Endothelial cell (in vitro differentiated cells): ENCODE measurements around the gene GAL3ST3. TPM values are rescaled to one million over a fixed set of nuclear protein-coding genes. Genes with fewer than 3 reads are reported as not detected.

ENCODE experiments used
- DNase-seq: peaks from one replicate; pipeline ENCODE4 v3.0.0; 2021; ENCODE audit warnings: low spot score
- H3K27ac Mint-ChIP-seq: one replicate; pipeline ENCODE4 v1.8.0; 2021; ENCODE audit warnings: mixed read lengths, inconsistent platforms; ENCODE audit not compliant: unreplicated experiment
- H3K27me3 Mint-ChIP-seq: one replicate; pipeline ENCODE4 v1.8.0; 2021; ENCODE audit warnings: mild to moderate bottlenecking, moderate library complexity, mixed read lengths, inconsistent platforms; ENCODE audit not compliant: unreplicated experiment
- H3K36me3 Mint-ChIP-seq: one replicate; pipeline ENCODE4 v1.8.0; 2021; ENCODE audit warnings: mild to moderate bottlenecking, low read depth, mixed read lengths, inconsistent platforms; ENCODE audit not compliant: unreplicated experiment
- H3K4me1 Mint-ChIP-seq: one replicate; pipeline ENCODE4 v1.8.0; 2021; ENCODE audit warnings: mild to moderate bottlenecking, mixed read lengths, inconsistent platforms; ENCODE audit not compliant: unreplicated experiment
- H3K4me3 Mint-ChIP-seq: one replicate; pipeline ENCODE4 v1.8.0; 2021; ENCODE audit warnings: mild to moderate bottlenecking, mixed read lengths, inconsistent platforms; ENCODE audit not compliant: unreplicated experiment
- H3K9me3 Mint-ChIP-seq: one replicate; pipeline ENCODE4 v1.8.0; 2021; ENCODE audit warnings: mixed read lengths, inconsistent platforms; ENCODE audit not compliant: unreplicated experiment
- total RNA-seq: library from RNA; stranded (reverse); fragmentation: NEBNext Ultra II Directional; extraction: Animal tissue kit (Norgen Biotek cat#: 25700); gene quantifications from one replicate; pipeline ENCODE4 v1.2.1, GENCODE V29; 2021; ENCODE audit not compliant: unreplicated experiment
- TF ChIP-seq, protein P1 (sequence below): fragments of 200-600 bp; sonication (generic); IDR thresholded peaks from one replicate; pipeline ENCODE4 v1.5.0; 2021; ENCODE audit warnings: antibody characterized with exemption; ENCODE audit not compliant: unreplicated experiment

The GAL3ST3 gene
- total RNA-seq, 1 donor from 2014 or later: 0.87 TPM

GRCh38 chr11:66059966-66060680 is 11.2 kb upstream of the GAL3ST3 start:
- H3K4me1 Mint-ChIP-seq: peaks cover 4% of the 10 kb centered on the region
- TF ChIP-seq, protein P1, sequence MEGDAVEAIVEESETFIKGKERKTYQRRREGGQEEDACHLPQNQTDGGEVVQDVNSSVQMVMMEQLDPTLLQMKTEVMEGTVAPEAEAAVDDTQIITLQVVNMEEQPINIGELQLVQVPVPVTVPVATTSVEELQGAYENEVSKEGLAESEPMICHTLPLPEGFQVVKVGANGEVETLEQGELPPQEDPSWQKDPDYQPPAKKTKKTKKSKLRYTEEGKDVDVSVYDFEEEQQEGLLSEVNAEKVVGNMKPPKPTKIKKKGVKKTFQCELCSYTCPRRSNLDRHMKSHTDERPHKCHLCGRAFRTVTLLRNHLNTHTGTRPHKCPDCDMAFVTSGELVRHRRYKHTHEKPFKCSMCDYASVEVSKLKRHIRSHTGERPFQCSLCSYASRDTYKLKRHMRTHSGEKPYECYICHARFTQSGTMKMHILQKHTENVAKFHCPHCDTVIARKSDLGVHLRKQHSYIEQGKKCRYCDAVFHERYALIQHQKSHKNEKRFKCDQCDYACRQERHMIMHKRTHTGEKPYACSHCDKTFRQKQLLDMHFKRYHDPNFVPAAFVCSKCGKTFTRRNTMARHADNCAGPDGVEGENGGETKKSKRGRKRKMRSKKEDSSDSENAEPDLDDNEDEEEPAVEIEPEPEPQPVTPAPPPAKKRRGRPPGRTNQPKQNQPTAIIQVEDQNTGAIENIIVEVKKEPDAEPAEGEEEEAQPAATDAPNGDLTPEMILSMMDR: no peak
- peak overlapping the region; percentile 1 for H3K4me3 Mint-ChIP-seq
- H3K9me3 Mint-ChIP-seq: no peaks in the 10 kb centered on the region
- peaks cover 1% of the 10 kb centered on the region for H3K27me3 Mint-ChIP-seq
- no peak for DNase-seq
- no peak overlapping the region for H3K27ac Mint-ChIP-seq
- H3K36me3 Mint-ChIP-seq: peaks cover 69% of the 10 kb centered on the region

GRCh38 chr11:66056501-66056900 is 7.5 kb upstream of the GAL3ST3 start:
- Mint-ChIP-seq H3K4me3 (peak overlapping the region; percentile 47), H3K27me3 (peaks cover 8% of the 10 kb centered on the region), H3K4me1 (peaks cover 16% of the 10 kb centered on the region), H3K36me3 (peaks cover 60% of the 10 kb centered on the region), H3K27ac (no peak overlapping the region), H3K9me3 (no peaks in the 10 kb centered on the region)
- DNase-seq: no peak
- TF ChIP-seq, protein P1: no peak

- no peak overlapping the region for H3K4me3 Mint-ChIP-seq
- peaks cover 23% of the 10 kb centered on the region for H3K4me1 Mint-ChIP-seq
- TF ChIP-seq, protein P1: no peak
- no peak overlapping the region for H3K27ac Mint-ChIP-seq
- H3K9me3 Mint-ChIP-seq: no peaks in the 10 kb centered on the region
- peaks cover 51% of the 10 kb centered on the region for H3K36me3 Mint-ChIP-seq
- DNase-seq: no peak
- peaks cover 13% of the 10 kb centered on the region for H3K27me3 Mint-ChIP-seq
Observed at GRCh38 chr11:66055021-66055420, 6.1 kb upstream of the GAL3ST3 start.

DNA sequence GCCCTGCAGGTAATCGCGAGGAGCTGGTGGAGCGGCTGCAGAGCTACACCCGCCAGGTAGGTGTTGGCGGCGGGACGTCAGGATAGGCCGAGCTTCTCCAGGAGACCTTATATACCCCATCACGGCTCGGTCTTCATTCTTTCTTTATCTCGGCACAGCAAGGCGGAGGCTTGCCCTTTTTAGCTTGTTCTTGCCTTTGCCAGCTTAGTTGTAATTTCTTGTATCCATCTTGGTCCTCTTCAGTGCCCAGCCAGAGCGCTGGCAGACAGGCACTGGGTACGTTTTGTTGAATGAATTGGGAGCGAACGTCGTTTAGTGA is 3.7 kb upstream of the GAL3ST3 start:
- H3K4me1 Mint-ChIP-seq: peaks cover 25% of the 10 kb centered on the region
- peaks cover 34% of the 10 kb centered on the region for H3K36me3 Mint-ChIP-seq
- no peak for DNase-seq
- H3K9me3 Mint-ChIP-seq: no peaks in the 10 kb centered on the region
- H3K27me3 Mint-ChIP-seq: peaks cover 14% of the 10 kb centered on the region
- peak overlapping the region; percentile 98 for H3K4me3 Mint-ChIP-seq
- TF ChIP-seq, protein P1: no peak
- H3K27ac Mint-ChIP-seq: peak overlapping the region; percentile 94

GRCh38 chr11:66051766-66052663 is 3.1 kb upstream of the GAL3ST3 start, which contains the start of gene SF3B2:
Gene SF3B2, plus strand, starts transcription at chr11:66052364. Its CDS starts 21 bp downstream, at chr11:66052385.
- Mint-ChIP-seq H3K27ac (peak within 1 kb of the TSS; percentile 94), H3K36me3 (peaks cover 30% of the 10 kb centered on the region), H3K27me3 (peaks cover 14% of the 10 kb centered on the region), H3K4me1 (peaks cover 22% of the 10 kb centered on the region), H3K9me3 (no peaks in the 10 kb centered on the region), H3K4me3 (peak within 1 kb of the TSS; percentile 98)
- TF ChIP-seq, protein P1: no peak
- DNase-seq: peak; percentile 97
